NCI-H345 treated with DMSO at 0.1 percent for 48 hours (cell line): Measurements from ENCODE around the gene PRELID3B.
"Not testable (repeated sequence)": the region's sequence is repeated elsewhere in the genome, so short reads cannot be mapped to it uniquely, and the experiment has no call there.

Experiments
- DNase-seq: peaks from one replicate; lab custom pipeline; 2025; ENCODE audit not compliant: unreplicated experiment; lab: John Stamatoyannopoulos, UW

The PRELID3B gene

DNA sequence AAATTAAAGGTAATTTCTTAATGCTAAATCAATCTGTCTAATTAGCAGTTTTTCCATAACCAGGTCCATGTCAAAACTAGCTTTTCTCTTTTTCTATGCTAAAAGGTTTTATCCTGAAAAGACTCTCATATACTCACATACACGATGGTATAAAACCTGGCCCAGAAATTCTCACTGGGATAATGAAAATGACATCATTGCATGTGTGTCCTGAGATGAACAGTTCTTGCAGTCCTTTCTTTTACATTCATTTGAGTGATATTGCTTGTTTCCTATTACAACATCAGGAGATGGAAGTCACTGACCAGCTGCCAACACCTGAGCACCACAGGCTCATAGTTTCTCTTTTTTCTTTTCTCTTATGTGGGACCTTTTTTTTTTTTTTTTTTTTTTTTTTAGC, 7.9 kb upstream of the PRELID3B start:
- no peak for DNase-seq

DNA sequence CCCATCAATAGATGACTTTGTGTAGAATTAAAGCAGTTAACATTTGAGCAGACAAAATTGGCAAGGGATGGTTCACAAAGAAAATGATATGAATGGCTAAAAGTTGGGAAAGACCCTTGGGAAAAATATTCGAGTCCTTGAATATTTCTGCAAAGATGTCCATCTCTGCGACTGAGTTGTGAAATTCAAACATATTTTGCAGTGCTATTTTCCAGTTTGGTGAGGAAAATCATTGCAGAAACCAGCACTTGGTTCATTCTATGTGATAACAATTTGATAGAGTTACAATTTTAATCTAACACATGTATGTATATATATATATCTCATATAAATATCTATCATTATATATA, 6.1 kb upstream of the PRELID3B start:
- no peak for DNase-seq

DNA sequence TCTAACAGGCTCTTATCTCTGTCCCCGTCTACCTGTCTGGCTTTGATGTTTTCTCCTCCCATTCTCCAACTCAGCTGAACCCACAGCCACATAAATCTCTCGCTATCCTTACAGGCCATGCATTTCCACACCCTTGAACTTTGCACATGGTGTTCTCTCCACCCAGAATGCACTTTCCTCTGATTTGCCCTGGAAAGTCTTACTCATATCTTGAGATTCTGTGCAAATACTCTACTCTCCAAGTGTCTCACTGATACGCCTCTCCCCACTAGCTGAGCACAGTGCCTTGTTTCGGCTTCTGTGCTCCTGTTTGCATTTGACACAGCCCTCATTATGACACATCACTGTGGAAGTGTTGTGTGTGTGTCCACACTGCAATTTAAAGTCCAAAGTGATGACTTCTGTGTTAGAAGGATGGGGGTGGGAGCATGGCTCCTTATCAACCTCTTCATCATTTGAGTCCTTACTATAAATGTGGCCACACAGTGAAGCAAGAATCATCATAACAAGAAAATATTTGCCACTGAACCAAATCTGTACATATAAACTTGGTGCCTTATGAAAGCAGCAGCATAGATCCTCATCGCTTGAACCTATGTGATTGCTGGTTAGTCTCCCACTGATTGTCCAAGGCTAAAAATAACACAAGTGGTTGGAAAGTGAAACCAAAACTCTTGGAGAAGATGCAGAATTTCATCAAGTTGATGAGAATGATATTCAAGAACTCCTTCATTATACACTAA, 5.5 kb upstream of the PRELID3B start:
- no peak for DNase-seq

DNA sequence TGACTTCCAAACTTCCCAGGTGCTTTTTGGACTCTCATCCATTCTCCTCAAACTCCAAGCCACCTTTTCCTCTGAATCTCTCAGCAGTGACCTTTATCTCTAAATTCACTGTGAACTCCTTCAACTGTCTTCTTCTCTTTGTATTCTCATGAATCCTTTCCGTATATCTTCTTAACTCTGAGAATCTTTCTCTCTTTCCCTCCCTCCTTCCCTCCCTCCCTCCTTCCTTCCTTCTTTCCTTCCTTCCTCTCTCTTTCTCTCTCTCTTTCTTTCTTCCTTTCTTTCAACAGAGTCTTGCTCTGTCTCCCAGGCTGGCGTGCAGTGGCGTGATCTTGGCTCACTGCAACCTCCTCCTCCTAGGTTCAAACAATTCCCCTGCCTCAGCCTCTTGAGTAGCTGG, 4.3 kb upstream of the PRELID3B start:
- no peak for DNase-seq

DNA sequence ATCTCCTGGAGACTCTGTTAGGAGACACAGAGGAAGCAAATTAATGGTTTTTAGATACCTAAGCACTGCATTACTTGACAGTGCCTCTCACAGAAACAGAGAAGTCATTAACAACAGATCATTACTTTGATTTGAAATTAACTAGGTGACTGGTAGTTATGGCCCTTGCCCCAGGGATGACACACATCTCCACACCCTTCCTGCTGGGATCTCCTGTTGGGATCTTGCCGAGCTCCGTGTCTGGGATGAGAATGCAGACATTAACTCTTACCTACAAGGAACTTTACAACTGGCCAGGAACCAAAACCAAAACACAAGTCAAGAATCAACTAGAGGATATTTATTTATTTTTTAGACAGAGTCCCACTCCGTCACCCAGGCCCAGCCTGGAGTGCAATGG, 2.2 kb upstream of the PRELID3B start:
- no peak for DNase-seq

DNA sequence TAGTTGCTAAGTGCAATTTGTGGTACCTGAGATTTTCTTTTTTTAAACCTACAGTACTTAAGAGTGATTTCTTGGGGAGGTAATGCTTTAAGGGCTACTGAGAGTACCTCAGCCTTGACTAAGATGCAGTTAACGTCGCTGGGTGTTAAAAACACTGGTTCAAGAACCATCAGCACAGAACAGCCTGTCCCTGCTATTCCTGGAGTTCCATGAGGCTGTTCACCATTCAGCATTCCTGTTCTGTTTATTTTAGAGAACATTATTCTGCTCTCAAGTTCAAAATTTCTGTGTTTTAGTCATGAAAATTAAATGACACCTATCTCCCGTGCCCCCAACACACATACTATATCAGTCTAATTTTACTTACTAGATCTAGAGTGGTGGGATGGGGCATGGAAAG, 1.7 kb upstream of the PRELID3B start:
- DNase-seq: no peak

DNA sequence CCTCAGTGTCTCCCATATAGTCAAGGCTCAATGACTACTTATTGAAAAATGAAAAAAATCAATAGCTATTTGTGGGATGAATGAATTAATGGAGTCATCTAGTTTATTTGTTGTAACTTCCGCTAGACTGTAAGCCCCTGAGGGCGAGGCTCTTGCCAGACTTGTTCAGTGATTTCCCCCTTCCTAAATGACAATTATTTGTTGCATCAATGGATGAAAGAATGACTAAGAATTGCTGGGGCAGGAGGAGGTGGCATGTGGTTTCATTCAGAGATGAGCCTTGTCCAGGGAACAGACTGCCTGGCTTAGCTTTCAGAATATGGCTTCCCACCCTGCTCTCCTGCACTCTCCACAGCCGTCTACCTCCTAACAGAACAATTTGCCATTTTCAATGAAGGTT, 1.1 kb upstream of the PRELID3B start:
- DNase-seq: peak; percentile 29

DNA sequence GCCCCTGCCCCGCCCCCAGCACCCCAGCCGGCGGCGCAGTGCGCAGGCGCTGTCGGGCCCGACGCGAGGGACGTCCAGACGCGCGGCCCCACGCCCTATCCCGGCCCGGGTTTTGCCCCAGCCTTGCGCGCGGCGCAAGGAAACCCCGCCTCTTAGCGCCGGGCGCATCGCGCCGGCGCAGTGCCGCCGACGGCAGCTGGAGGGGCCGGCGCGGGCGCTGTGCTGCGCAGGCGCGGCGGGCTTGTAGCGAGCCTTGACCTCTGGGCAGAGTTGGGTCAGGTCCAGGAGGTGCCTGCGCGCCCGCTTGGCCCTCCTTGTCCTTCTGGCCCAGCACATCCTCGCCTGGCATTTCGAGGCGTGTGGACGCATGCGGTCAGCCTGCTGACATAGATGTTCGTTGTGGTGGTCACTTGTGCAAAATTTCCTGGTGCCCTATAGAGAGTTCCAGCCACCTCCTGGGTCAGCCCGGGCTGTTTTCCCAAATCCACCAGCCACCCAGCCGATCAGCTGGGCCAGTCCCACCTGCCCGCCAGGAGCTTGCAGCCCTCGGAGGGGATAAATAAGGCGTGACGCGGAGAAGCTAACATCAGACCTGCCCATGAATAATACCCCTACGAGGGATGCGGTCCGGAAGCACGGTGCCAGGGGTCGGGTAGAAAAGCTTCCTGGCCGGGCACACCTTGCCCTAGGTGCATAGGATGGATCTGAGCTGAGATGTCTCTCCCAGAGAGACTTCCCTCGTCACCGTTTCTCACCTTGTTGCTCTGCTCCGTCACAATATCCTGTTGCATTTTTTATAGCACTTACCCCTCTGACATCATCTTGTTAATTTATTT, 428 bp upstream of the PRELID3B start:
- peak; percentile 93 for DNase-seq

DNA sequence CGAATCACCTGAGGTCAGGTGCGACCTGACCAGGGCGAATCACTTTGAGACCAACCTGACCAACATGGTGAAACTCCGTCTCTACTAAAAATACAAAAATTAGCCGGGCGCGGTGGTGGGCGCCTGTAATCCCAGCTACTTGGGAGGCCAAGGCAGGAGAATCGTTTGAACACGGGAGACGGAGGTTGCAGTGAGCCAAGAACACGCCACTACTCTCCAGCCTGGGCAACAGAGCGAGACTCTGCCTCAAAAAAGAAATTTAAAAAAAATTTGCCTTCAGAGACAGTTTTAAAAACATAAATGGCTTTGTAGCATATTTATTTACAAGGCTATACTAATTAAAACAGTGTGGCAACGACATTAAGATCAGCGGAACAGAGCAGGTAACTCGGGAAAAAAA, 1.1 kb downstream of the PRELID3B start:
- DNase-seq: not testable (repeated sequence)

DNA sequence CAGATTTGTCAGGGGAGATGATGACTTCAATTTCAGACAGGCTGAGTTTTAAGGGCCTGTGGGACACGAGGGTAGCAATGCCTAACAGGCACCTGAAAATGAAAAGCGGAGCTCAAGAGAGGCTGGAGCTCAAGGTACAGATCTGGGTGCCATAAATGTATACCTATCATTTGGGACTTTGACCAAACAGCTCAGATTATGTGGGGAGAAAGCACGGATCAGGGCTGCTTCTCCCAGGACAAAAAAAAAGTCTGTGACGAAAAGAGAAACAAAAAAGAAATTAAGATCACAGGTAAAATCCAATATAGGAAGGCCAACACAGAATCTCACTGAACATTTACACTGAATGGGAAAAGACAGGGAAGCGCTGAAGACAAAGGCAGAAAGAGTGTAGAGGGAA, 1.9 kb downstream of the PRELID3B start:
- no peak for DNase-seq

DNA sequence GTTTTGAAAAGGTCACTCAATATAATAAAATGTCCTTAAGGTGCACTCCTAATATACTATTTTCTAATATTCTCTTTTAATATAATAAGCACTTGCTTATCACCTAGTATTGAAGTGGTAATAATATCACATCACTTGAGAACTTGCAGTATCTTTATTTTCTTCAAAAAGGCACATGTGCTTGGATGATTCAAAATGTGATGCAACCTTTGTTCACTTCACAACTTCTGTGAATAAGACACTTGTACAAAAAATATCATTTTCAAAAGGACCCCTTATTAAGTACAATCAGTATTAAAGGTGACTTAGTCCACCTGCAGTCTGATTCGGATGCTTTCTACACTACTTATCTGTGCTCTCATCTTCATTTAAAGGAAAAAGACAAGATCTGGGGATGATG, 3.4 kb downstream of the PRELID3B start:
- no peak for DNase-seq

DNA sequence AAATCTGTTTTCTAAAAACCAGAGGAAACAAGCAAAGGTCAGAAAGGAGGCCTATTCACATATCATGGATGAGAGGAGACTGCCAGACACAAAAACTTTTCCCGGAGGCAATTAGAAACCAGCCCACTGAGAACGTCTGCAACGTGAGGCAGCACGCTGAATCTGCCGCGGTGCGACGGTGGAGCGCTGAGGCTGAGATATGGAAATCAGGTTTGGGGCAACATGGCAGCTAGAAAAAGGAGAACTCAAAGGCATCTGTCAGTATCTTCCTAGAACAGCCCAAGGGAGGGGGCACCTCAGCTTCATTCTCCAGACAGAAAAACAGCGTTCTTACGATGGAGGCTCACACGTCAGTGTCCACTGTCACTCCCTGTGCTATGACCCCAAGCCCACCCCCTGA, 5.2 kb downstream of the PRELID3B start:
- no peak for DNase-seq

DNA sequence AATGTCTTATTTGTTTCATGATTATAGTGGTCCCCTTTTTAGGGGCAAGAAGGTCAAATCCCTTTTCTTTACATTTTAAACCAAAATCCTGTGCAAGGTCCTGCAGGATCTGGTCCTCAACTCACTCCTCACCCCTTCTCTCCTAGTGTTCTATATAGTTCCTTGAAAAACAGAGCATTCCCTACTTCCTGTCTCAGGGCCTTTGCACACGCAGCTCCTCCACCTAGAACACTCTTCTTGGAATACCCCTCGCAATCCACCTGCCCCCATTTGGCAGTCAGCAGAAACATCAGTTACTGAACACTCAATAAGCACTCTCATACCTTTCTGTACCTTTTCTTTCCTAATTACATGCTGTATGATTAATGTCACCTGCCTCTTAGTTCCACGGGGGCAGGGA, 7.2 kb downstream of the PRELID3B start:
- DNase-seq: no peak

DNA sequence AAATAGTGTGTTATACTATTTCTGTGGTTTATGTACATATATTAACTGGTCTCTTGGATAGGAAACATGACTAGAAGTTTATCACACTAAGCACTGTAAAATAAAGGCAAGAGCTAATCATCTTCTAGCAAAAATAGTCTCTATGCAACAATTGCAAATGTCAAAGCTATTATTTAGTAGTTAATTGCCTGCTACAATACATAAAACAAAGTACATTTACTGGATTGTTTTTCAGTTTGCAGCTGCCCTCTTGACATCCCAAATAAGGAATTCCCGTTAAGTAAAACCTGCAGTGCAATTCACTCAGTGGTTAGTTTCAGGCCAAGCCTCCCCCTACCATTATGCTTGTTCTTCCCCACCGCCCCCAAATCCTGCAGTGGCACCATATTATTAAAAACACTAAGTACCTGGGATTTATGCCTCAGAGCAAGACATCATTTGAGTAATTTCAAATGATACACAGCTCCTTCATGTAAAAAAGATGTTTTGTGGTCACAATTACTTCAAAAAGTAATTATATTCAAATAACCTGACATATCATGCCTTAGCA, 8.9 kb downstream of the PRELID3B start:
- DNase-seq: no peak

DNA sequence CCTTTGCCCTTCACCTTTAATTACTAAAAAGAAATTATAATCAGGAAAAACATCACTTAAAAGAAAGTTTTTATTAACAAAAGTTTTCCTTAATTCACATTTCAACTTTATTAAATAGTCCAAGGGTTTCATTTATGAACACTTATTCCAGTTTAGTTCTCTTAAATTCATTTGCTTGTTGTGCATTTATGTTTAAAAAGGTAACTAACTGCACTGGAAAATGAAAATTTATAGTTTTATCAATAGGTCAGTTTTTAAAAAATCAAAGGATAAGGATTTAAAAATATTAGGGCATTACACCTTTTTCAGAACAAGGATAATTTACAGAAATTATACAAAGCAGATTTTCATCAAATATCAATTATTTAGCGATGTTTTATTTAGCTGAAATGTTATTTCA, 9.5 kb downstream of the PRELID3B start:
- DNase-seq: no peak

DNA sequence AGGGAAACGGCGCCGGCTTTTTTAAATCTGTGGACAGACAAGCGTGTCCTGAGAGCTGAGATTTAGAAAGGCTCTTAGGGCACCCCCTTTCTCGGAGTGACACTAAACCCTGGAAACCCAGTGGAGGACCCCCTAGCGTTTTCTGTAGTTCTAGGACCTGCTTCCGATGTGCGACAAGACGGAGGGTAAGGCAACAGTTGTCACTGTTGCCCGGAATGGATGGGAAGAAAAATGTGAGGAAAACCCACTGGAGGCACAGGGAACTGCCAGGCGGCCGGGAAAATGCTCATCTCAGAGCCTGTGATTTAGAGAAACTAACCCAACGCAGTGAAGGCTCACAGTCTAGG, 9.9 kb downstream of the PRELID3B start:
- DNase-seq: peak; percentile 76

DNA sequence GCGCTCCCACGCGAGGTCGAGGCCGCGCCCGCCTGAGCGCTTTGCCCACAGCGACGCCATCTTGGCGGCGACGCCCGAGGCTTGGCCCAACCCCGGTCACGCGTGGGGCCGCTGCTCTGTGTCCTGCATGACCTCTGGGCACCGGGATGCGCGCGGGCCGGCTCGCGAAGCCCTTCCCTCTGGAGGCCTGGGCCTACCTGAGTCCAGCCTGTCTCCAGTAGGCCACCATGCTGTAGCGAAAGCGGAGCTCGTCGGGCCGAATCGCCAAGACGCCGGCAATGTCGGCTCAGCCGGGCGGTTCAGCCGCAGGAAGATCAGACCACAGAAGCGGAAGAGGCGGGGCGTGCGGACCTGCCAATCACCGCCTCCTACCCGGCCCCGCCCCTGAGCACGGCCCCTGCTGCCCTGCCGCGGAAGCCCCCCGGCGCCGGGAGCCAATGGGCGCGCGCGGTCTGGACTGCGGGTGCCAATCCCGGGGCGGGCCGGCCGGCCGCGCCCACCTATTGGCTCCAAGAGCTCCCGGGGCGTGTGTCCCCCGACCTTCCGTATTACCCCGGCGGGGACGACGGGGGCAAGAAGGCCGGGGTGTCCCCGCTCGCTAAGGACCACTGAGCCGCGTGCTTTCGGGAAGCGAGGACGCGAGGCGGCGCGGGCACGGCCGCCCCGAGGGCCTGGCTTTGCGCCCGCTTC, 10.4 kb downstream of the PRELID3B start, which contains the start of gene ATP5F1E:
TSS of gene ATP5F1E (minus strand) at position 313 of the 690 bp plus-strand sequence. CDS start at position 229, 84 bp downstream.
- DNase-seq: peak; percentile 98

DNA sequence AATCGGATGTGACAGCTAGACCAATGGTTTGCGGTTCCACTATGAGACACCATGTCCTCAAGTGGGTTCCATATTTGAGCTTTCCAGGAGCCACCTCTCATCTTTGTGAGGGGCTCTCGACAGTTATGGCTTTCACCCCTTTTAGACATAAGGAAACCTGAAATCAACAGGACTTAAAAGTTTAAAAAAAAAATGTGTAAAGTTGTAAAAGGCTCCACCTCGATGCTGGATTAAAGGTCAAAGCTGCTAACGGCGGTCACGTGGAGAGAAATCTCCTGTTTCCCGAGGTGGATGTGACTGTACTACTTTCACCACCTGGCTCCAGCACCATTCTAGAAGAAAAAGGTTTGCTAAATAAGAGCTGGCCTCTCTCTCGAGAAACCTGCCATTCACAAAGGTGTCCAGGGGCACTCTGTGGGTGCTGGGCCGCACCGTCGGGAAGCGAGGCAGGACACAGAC, 11.0 kb downstream of the PRELID3B start:
- DNase-seq: no peak

DNA sequence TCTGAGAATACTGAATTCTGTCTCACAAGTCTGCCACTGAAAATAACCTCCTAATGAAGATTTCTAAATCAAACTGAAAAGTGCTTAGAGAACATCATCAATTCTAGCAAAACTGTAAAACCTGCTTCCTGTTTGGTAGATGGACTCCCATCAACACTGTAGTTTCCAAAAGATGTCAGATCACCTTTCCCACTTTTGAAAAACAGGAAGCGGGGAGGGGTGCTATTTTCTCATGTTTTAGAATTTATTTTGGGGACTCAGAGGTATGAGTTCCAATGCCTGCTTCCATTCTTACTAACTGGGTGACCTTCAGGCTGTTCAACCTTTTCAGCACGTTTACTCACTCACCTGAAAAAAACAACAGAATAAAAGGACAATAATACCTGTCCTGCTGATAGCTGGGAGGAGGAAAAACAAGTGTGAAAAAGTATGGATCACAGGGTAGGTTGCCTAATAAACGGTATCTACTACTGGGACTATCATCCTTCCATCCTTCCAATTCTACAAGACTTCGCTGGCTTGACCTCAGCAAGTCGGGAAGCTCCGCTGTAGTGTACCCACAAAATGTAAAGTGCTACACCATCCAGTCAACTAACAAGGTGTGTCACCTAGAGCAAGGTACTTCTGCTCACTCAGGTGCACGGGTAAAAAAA, 11.5 kb downstream of the PRELID3B start:
- DNase-seq: no peak

DNA sequence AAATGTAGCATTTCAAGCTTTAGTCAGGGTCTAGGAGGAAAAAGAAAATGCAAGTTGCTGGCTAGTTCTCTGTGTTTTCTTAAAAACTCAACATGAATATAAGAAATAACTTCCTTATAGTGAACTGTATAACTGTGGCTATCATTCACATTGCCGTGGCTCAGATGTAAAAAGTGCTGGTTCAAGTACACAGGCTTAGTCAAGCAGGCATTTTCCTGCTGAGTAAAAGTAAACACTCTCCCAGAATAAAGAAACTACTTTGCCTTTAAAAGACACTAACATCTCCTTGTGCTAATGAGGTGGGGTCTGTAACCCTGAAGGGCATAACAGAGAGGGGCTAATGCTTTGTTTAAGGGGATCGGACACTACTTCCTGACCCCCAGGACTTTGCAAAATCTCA, 13.8 kb downstream of the PRELID3B start:
- DNase-seq: no peak

DNA sequence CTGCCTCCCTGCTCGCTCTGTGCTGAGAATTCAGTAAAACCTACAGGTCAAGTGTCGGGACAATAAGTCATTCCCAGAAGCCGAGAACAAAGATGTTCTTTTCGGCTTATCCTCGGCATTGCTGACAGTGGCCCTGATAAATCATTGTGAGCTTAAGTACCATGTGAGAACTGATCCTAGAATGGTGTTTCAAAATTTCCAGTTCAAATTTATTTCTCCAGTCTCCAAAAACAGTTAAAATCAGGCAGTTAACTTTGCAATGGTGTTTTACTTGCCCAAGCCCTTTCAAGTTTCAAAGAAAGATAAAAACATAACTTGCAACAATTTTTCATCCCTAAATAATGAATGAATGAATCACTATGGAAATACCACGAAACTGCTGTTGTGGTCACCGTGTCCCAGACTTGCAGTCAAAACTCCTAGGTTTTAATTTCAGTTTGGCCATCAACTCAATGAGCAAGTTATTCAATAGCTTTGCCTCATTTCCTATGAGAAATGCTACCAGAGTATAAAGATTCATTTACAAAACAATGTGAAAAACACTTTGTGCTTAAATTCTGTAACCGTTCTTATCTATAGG, 14.8 kb downstream of the PRELID3B start:
- no peak for DNase-seq
